Measurements from ENCODE around the gene PDZRN3. TPM values are rescaled to one million over a fixed set of nuclear protein-coding genes. Genes with fewer than 3 reads are reported as not detected.

Gene PDZRN3
- total RNA-seq, 1 donor from 2014 or later = 37.9 TPM

GRCh38 chr3:73415118-73415517 lies 209.6 kb downstream of the PDZRN3 start:
- intact Hi-C loops (cut with DNase I) = loop anchor here (5.0 kb wide), 1 partner anchor 537 kb away; no protein-coding TSS in a partner anchor
- ATAC-seq (no peak), DNase-seq (ENCODE audit: low spot score) (no peak)

GRCh38 chr3:73413619-73414018 lies 211.1 kb downstream of the PDZRN3 start:
- no peak for ATAC-seq
- no peak for DNase-seq (ENCODE audit: low spot score)
- intact Hi-C loops (cut with DNase I) = no loop called here

DNA sequence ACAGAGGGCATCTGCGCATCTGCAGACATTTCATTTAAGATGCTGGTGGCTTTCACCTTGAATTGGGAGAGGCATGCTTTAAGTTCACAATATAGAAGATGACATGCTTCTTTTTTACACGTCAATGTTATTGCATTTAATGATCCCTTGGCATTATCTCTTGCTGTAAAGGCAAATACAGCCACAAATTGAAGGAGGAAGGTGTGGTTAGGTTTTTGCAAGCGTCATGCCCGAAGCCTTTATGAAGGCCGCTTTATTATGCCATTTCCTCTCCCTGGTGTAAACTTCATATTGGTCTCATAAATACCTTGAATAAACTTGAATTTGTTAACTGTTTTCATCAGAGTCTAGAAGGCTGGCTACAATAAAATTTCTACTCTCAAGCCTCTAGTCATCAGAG lies 212.7 kb downstream of the PDZRN3 start:
- DNase-seq (ENCODE audit: low spot score) (no peak), ATAC-seq (no peak)
- intact Hi-C loops (cut with DNase I) = no loop called here

GRCh38 chr3:73411545-73411944 lies 213.2 kb downstream of the PDZRN3 start:
- intact Hi-C loops (cut with DNase I) = no loop called here
- ATAC-seq (no peak), DNase-seq (ENCODE audit: low spot score) (no peak)

DNA sequence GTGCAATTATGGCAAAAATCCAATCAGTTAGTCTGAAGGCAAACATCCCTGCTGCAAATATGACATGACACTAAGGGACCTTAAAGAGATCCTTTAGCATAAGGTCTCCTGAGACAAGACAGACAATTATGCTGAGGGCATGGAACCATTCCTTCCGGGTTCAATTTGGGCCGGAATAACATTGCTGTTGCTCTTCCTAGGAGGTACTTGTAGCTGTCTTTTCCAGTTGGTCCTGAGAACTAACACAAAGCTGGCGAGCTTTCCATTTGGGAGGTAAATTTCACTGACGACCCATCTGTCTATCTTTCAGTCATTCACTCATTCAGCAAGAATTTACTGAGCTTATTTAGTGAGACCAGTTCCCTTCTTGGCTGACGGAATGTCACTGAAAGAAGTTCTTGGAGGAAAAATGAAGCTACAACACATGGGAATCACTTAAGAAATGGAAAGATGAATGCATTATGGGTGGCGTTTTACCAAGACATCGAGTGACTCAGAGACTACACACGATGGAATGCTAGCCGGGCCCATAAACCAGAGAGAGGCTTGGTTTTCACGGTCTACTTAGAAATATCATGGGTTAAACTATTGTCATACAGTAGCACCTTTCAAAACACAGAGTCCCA lies 215.5 kb downstream of the PDZRN3 start:
- DNase-seq (ENCODE audit: low spot score) (no peak), ATAC-seq (no peak)
- intact Hi-C loops (cut with DNase I) = no loop called here

DNA sequence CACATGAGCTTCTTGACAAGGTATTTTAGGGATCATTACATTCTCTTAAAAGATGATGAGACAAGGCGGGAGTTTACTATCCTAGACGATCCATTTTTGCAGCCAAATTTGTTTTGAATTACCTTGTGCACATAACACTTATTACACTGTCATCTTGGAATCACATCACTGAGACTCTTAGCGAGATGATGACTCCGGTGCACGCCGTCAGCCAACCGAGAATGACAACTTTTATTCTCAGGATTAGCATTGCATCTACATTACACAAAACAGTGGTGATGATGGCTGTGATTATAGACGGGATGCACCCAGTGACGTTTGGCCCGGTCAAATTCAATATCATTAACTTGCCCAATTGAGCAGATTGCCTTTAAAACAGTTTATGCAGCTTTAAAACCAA lies 216.1 kb downstream of the PDZRN3 start:
- DNase-seq (ENCODE audit: low spot score) (no peak), ATAC-seq (no peak)
- intact Hi-C loops (cut with DNase I) = no loop called here

GRCh38 chr3:73407577-73407976 lies 217.2 kb downstream of the PDZRN3 start:
- ATAC-seq (no peak), DNase-seq (ENCODE audit: low spot score) (no peak)
- intact Hi-C loops (cut with DNase I) = no loop called here

DNA sequence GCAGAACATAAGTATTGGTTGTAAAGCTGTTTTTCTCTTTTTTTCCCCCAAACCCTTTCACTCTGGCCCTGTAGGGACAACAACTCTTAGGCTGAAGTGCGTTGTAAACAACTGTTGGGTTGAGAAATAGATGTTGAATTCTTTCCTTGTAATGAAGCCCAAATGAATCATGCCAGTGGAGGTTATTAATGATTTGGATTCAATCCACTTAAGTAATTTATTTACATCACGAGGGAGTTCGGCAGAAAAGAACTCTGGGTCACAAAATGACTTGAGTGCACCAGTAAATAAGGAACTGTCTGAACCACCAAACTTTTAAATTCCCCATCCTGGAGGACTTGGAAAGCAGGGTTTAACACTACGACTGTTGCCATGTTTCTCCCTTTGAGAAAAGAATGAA lies 218.9 kb downstream of the PDZRN3 start:
- peak; percentile 63 for ATAC-seq
- intact Hi-C loops (cut with DNase I) = no loop called here
- DNase-seq (ENCODE audit: low spot score) = no peak

DNA sequence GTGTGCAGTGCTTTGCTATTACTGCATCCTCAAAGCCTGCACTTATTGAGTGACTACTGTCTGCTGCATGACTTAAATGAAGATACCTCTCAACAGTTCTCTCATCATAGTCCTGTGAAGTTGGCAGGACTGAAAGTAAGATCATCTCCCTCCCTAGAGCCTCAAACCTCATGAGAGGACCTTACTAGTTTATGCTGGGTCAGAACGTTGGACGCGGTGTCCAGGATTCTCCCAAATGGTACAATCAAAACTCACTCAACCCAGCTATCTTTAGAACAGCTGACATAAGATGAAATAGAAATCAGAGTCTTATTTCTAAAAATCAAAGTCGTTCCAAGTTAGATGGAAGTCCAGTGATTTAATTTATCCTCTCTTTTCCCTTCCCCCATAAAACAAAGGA lies 219.7 kb downstream of the PDZRN3 start:
- ATAC-seq (no peak), DNase-seq (ENCODE audit: low spot score) (no peak)

GRCh38 chr3:73404435-73404834 lies 220.3 kb downstream of the PDZRN3 start:
- DNase-seq (ENCODE audit: low spot score) (no peak), ATAC-seq (no peak)
- intact Hi-C loops (cut with DNase I) = no loop called here

More for the DNA sequence above, 219.7 kb downstream of the PDZRN3 start:
- intact Hi-C loops (cut with DNase I) = no loop called here

- ATAC-seq = no peak
- intact Hi-C loops (cut with DNase I) = no loop called here
These were observed 221.3 kb downstream of the PDZRN3 start for GRCh38 chr3:73403444-73403843.

DNA sequence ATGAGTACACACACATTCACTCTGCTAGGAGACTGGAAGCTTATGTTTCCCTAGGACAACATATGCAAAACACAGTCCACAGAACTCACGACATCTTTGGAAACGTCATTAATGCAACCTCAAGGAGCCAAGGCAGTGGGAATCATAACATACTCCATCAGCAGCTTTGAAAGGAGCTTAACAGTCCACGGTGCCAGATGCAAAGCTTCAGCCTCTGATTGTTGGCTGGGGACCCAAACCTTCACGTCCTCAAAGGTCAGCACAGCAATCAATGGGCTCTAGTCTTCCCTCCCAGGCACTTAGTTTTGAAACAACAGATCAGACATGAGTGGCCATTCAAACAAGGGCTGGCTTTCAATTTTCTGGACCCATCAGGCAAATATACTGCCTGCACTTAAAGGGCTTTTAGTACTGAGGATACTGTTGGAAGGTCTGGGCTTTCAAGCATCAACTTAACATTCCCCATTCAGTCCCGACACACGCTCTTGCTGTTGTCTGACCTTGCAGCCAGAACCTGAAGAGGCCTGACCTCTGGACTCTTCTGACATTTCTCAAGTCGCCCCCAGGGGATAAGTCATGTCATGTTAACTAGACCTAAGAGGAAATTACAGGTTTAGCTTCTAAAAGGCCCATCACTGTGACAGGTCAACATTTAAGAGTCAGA lies 223.0 kb downstream of the PDZRN3 start:
- DNase-seq (ENCODE audit: low spot score) = no peak
- intact Hi-C loops (cut with DNase I) = no loop called here
- peak; percentile 71 for ATAC-seq

More at GRCh38 chr3:73403444-73403843, 221.3 kb downstream of the PDZRN3 start:
- DNase-seq (ENCODE audit: low spot score) = no peak

DNA sequence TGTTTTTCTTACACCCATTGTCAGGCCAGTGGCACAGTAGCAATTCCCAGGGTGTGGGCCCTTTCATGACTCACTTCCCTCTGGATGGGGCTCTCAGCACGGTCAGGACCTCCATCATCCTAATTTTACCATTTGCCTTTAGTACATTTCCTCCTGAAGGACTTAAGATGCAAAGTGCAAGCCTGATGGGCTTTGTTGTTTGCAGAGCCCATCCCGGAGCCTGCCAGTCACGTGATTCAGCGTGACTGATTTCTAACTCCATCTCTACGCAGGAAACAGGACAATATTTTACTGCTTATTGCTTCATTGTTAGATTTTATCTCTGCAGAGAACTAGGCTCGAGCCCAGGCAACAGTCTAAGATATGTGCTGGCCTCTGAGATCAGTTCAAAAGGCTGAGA lies 223.7 kb downstream of the PDZRN3 start:
- intact Hi-C loops (cut with DNase I) = no loop called here
- DNase-seq (ENCODE audit: low spot score) (no peak), ATAC-seq (no peak)

GRCh38 chr3:73399666-73400253 lies 225.0 kb downstream of the PDZRN3 start:
- ATAC-seq (no peak), DNase-seq (ENCODE audit: low spot score) (no peak)
- intact Hi-C loops (cut with DNase I) = no loop called here

DNA sequence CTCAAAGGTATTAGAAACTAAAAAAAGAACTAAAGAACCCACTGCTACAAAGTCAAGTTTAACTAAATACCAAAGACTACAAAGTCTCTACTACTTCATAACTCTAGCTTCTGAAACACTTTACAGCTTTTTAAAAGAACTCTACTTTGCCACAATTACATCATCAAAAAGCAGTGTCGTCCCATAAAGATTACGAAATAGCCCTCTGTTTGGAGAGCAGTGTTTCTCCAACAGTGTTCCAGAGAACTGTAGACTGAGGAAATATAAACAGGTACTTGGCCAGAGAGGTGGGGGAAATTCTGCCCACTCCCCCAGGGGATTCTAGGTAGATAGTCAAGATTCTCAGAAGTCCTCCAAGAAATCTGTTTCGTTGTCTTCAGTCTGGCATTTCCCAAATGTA lies 225.6 kb downstream of the PDZRN3 start:
- intact Hi-C loops (cut with DNase I) = no loop called here
- ATAC-seq (peak; percentile 77), DNase-seq (ENCODE audit: low spot score) (no peak)

DNA sequence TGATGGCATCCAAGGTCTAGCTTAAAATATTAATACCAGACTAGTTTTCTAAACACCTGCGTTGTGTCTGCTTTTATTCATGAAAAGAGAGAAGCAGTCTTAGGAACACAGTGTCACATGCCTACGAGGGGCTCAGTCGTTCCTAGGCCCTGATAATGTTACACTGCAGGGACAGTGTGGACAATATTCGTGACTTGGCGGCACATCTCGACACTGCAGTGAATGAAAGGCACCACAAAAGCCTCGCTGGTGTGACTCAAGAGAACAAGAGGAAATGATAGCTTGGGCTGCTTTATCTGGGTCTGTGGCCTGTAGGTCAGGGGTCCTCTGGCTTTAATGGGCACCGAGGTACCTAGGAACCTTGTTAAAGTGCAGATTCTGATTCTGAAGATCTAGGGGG lies 226.7 kb downstream of the PDZRN3 start:
- ATAC-seq = no peak
- no peak for DNase-seq (ENCODE audit: low spot score)
- intact Hi-C loops (cut with DNase I) = no loop called here

- intact Hi-C loops (cut with DNase I) = no loop called here
- DNase-seq (ENCODE audit: low spot score) (no peak), ATAC-seq (no peak)
These were observed 230.5 kb downstream of the PDZRN3 start for GRCh38 chr3:73394240-73394639.

DNA sequence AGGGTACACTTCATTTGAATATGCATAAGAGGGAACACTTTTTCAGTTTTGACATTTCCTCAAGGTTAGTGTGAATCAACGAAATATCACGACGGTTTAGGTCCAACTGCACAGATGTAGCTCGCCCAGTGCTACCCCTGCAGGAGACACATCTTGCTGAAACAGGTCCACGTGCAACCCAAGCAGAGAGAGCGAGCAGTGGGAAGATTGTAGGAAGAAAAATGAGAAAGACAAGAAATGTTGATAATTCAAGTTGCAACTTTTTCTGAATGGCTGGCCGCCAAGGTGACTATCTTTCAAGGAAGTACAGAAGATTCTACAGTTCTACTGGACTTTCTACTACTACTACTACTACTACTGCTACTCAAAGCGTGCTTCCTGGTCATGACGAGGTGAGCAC lies 231.7 kb downstream of the PDZRN3 start:
- DNase-seq (ENCODE audit: low spot score) (no peak), ATAC-seq (no peak)
- intact Hi-C loops (cut with DNase I) = no loop called here

GRCh38 chr3:73391984-73392383 lies 232.8 kb downstream of the PDZRN3 start:
- DNase-seq (ENCODE audit: low spot score) (no peak), ATAC-seq (no peak)
- intact Hi-C loops (cut with DNase I) = no loop called here

- no peak for ATAC-seq
- intact Hi-C loops (cut with DNase I) = no loop called here
- no peak for DNase-seq (ENCODE audit: low spot score)
These were observed 234.8 kb downstream of the PDZRN3 start for GRCh38 chr3:73389928-73390327.
